Measurements from ENCODE around the gene HTRA3.

DNA sequence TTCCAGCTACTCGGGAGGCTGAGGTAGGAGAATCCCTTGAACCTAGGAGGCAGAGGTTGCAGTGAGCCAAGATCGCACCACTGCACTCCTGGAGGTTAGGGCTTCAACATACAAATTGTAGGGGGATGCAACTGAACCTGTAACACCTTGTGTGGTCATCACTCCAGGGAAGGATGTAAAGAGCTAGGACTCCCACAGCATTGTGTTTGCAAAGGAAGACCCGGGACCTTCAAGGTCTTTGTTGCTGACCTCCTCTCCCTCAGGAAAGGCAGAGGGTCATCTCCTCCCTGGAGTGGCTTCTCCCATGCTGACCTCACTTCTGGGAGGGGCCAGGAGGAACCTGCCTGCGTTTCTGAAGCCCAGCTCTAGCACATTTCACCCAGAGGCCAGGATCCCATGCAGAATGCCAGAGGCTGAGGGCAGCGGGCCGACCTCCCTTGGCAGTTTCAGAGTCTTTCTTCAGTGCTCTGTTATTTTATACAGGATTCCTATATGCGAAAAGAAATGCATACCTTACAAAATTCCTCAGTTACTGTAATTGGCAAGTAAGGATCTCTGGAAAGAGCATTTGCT, 80.2 kb downstream of the HTRA3 start:
- TF ChIP-seq, protein P1, sequence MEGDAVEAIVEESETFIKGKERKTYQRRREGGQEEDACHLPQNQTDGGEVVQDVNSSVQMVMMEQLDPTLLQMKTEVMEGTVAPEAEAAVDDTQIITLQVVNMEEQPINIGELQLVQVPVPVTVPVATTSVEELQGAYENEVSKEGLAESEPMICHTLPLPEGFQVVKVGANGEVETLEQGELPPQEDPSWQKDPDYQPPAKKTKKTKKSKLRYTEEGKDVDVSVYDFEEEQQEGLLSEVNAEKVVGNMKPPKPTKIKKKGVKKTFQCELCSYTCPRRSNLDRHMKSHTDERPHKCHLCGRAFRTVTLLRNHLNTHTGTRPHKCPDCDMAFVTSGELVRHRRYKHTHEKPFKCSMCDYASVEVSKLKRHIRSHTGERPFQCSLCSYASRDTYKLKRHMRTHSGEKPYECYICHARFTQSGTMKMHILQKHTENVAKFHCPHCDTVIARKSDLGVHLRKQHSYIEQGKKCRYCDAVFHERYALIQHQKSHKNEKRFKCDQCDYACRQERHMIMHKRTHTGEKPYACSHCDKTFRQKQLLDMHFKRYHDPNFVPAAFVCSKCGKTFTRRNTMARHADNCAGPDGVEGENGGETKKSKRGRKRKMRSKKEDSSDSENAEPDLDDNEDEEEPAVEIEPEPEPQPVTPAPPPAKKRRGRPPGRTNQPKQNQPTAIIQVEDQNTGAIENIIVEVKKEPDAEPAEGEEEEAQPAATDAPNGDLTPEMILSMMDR (IDR thresholded peaks at IDR 0.05), result no peak
- no peak for TF ChIP-seq POLR2A (IDR thresholded peaks at IDR 0.05)

Data from uterus (tissue), 2 donors.